ENCODE measurements around the gene TCF7L1. TPM values are rescaled to one million over a fixed set of nuclear protein-coding genes. Genes with fewer than 3 reads are reported as not detected.

TCF7L1 gene
- total and polyA plus RNA-seq, 2 donors (not counting 3 experiments of a cell fraction or from before 2014, with no cell fraction given) = 9.6 to 17.4 TPM

GRCh38 chr2:85257359-85257969, 124.3 kb downstream of the TCF7L1 start:
- FAIRE-seq (peak; percentile 63), DNase-seq (ENCODE audit: low read depth, low spot score) (peak; percentile 67)
- Histone ChIP-seq H3K9ac (replicated peaks; ENCODE audit: extremely low read depth, insufficient read depth, low read length) (no peak overlapping the region), H3K4me1 (ENCODE audit: control insufficient read depth, extremely low read depth, insufficient read depth, low read length) (peaks cover 27% of the 10 kb centered on the region), H3K79me2 (ENCODE audit: control insufficient read depth, insufficient read depth, low read length) (no peaks in the 10 kb centered on the region), H4K20me1 (replicated peaks; ENCODE audit: control insufficient read depth, extremely low read depth, insufficient read depth, low read length) (no peaks in the 10 kb centered on the region), H3K9me1 (replicated peaks; ENCODE audit: control insufficient read depth, extremely low read depth, insufficient read depth, low read length) (no peaks in the 10 kb centered on the region), H3K9me3 (replicated peaks; ENCODE audit: control insufficient read depth, insufficient read depth, low read length) (no peaks in the 10 kb centered on the region), H3K4me2 (ENCODE audit: insufficient read depth, low read length) (peak overlapping the region; percentile 63), H3K36me3 (ENCODE audit: control insufficient read depth in 2 of 2, extremely low read depth in 1 of 2, insufficient read depth in 2 of 2, low read length in 2 of 2) (no peaks in the 10 kb centered on the region), H3K4me3 (replicated peaks in 1 of 3; ENCODE audit: insufficient read depth in 1 of 3, low read depth in 1 of 3, low read length in 3 of 3) (no peak overlapping the region), H3K27ac (ENCODE audit: insufficient read depth, low read depth, low read length) (peak overlapping the region; percentile 55), H3K27me3 (ENCODE audit: control insufficient read depth in 2 of 2, insufficient read depth in 2 of 2, low read length in 2 of 2) (no peaks in the 10 kb centered on the region), H2AFZ (ENCODE audit: low read depth, low read length) (peak overlapping the region; percentile 73)
- intact Hi-C loops (cut with micrococcal nuclease) = loop anchor here (1.0 kb wide), 1 partner anchor 9 kb away; no protein-coding TSS in a partner anchor
- BruUV-seq (replicated peaks) = no TSS peak
- CTCF ChIA-PET = interaction anchor here (0.8 to 3.6 kb wide), 6 partner anchors 9 to 127 kb away, joined by 3 to 25 read pairs (median 6); partner anchors contain the start of gene TCF7L1
- dilution Hi-C loops (cut with MboI; ENCODE audit: extremely low pct_ligation_motif_present, low sequenced_read_pairs) = no loop called here
- TF ChIP-seq JUN (IDR thresholded peaks at IDR 0.05; ENCODE audit: borderline replicate concordance, insufficient read depth, insufficient read length, low read depth) (peak; percentile 39), EZH2 (IDR thresholded peaks at IDR 0.05; ENCODE audit: borderline replicate concordance, low read depth, low read length, severe bottlenecking) (no peak), POLR2A (IDR thresholded peaks at IDR 0.05; ENCODE audit: low read depth, low read length) (no peak), GATA2 (IDR thresholded peaks at IDR 0.05; ENCODE audit: insufficient read depth, insufficient read length, low read depth, low read length) (peak; percentile 69), POLR2AphosphoS5 (IDR thresholded peaks at IDR 0.05; ENCODE audit: insufficient read depth, low read depth, low read length) (peak; percentile 31), FOS (IDR thresholded peaks at IDR 0.05; ENCODE audit: borderline replicate concordance, insufficient read depth, low read length) (peak; percentile 43)
- POLR2A ChIA-PET = no interaction called here

DNA sequence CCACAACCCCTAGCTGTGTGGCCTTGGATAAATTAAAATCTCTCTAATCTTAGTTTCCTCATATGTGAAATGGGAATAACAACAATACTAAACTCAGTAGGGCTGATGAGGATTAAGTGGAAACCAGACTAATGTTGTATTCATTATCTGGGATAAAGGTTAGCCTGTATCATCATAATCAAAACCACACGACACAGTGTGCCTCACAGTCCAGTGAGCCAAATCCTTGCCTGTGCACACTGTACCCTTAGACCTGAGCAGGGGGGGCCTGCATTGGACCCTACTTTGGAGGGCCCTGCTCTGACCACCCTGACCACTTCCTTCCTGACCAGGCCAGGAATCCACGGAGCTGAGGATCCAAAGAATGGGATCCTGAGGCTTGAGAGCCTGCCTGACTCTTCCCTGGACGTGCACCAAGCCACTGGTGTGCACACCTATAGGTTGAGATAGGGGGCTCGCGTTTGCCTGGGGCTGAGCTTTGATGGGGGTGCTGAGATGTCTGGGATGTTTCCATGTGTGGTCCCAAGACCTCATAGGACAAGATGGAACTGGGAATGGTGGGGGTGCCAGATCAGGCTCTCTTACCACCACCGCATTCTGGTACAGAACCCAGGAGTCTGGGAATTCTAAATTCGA, 124.9 kb downstream of the TCF7L1 start:
- no TSS peak for BruUV-seq (replicated peaks)
- CTCF ChIA-PET = interaction anchor here (2.1 kb wide), 1 partner anchor 27 kb away, joined by 6 read pairs; no protein-coding TSS in a partner anchor
- H3K79me2 ChIP-seq (ENCODE audit: control insufficient read depth, insufficient read depth, low read length) = no peaks in the 10 kb centered on the region
- FAIRE-seq (peak; percentile 56), DNase-seq (ENCODE audit: low read depth, low spot score) (no peak)
- H3K4me2 ChIP-seq (ENCODE audit: insufficient read depth, low read length) = peak overlapping the region; percentile 63
- H3K27ac ChIP-seq (ENCODE audit: insufficient read depth, low read depth, low read length) = peak overlapping the region; percentile 55
- H3K4me1 ChIP-seq (ENCODE audit: control insufficient read depth, extremely low read depth, insufficient read depth, low read length) = peaks cover 27% of the 10 kb centered on the region
- no peaks in the 10 kb centered on the region for H3K9me3 ChIP-seq (replicated peaks; ENCODE audit: control insufficient read depth, insufficient read depth, low read length)
- no peak overlapping the region for H3K4me3 ChIP-seq (replicated peaks in 1 of 3; ENCODE audit: insufficient read depth in 1 of 3, low read depth in 1 of 3, low read length in 3 of 3)
- no peaks in the 10 kb centered on the region for H3K27me3 ChIP-seq (ENCODE audit: control insufficient read depth in 2 of 2, insufficient read depth in 2 of 2, low read length in 2 of 2)
- no peak overlapping the region for H2AFZ ChIP-seq (ENCODE audit: low read depth, low read length)
- H3K9ac ChIP-seq (replicated peaks; ENCODE audit: extremely low read depth, insufficient read depth, low read length) = no peak overlapping the region
- no peaks in the 10 kb centered on the region for H3K9me1 ChIP-seq (replicated peaks; ENCODE audit: control insufficient read depth, extremely low read depth, insufficient read depth, low read length)
- POLR2A ChIA-PET = no interaction called here
- intact Hi-C loops (cut with micrococcal nuclease) = loop anchor here (1.0 kb wide), 1 partner anchor 10 kb away; no protein-coding TSS in a partner anchor
- TF ChIP-seq FOS (IDR thresholded peaks at IDR 0.05; ENCODE audit: borderline replicate concordance, insufficient read depth, low read length) = no peak
- TF ChIP-seq, protein P1, sequence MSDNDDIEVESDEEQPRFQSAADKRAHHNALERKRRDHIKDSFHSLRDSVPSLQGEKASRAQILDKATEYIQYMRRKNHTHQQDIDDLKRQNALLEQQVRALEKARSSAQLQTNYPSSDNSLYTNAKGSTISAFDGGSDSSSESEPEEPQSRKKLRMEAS (IDR thresholded peaks at IDR 0.05; ENCODE audit: insufficient read depth, insufficient read length) = no peak
- TF ChIP-seq MYC (IDR thresholded peaks at IDR 0.05; ENCODE audit: low read depth, low read length) = no peak
- no peak for TF ChIP-seq JUN (IDR thresholded peaks at IDR 0.05; ENCODE audit: borderline replicate concordance, insufficient read depth, insufficient read length, low read depth)
- no peak for TF ChIP-seq EZH2 (IDR thresholded peaks at IDR 0.05; ENCODE audit: borderline replicate concordance, low read depth, low read length, severe bottlenecking)
- TF ChIP-seq POLR2A (IDR thresholded peaks at IDR 0.05; ENCODE audit: low read depth, low read length) = no peak
- no peak for TF ChIP-seq POLR2AphosphoS5 (IDR thresholded peaks at IDR 0.05; ENCODE audit: insufficient read depth, low read depth, low read length)
- no peak for TF ChIP-seq GATA2 (IDR thresholded peaks at IDR 0.05; ENCODE audit: insufficient read depth, insufficient read length, low read depth, low read length)
- TF ChIP-seq CTCF (IDR thresholded peaks at IDR 0.05; ENCODE audit: extremely low read depth in 1 of 2, insufficient read depth in 1 of 2, low read depth in 1 of 2, low read length in 2 of 2) = no peak
- H3K36me3 ChIP-seq (ENCODE audit: control insufficient read depth in 2 of 2, extremely low read depth in 1 of 2, insufficient read depth in 2 of 2, low read length in 2 of 2) = no peaks in the 10 kb centered on the region
- dilution Hi-C loops (cut with MboI; ENCODE audit: extremely low pct_ligation_motif_present, low sequenced_read_pairs) = no loop called here
- no peaks in the 10 kb centered on the region for H4K20me1 ChIP-seq (replicated peaks; ENCODE audit: control insufficient read depth, extremely low read depth, insufficient read depth, low read length)

All from endothelial cell of umbilical vein (primary cell).